ENCODE results near the gene OR52I2.
A peak's percentile ranks its signal among the peaks of the same experiment; 100 is the strongest.

OR52I2 gene
- total RNA-seq: 0 to 0.32 (median 0) reads per million in 9 experiments

- ATAC-seq (replicated peaks) (no peak), DNase-seq (no peak)
- Mint-ChIP-seq H3K4me3 (no peak within 1 kb of the TSS), H3K9me3 (no peaks in the 10 kb centered on the region), H3K27ac (no peak within 1 kb of the TSS), H3K27me3 (peaks cover 65 to 76% of the 10 kb centered on the region in 2 donors), H3K4me1 (ENCODE audit: low read depth in 2 of 2) (no peaks in the 10 kb centered on the region), H3K36me3 (ENCODE audit: insufficient read depth) (no peaks in the 10 kb centered on the region)
Observed at GRCh38 chr11:4581443-4581842, at the start of gene OR52I2. Gene OR52I2 (plus strand): TSS chr11:4581743.

- Mint-ChIP-seq H3K36me3 (ENCODE audit: insufficient read depth) (no peaks in the 10 kb centered on the region), H3K27ac (no peak overlapping the region), H3K9me3 (no peaks in the 10 kb centered on the region), H3K27me3 (peaks cover 24 to 63% of the 10 kb centered on the region in 2 donors), H3K4me1 (ENCODE audit: low read depth in 2 of 2) (no peaks in the 10 kb centered on the region), H3K4me3 (no peak overlapping the region)
- DNase-seq (peak; percentile 11 to 43 (median 27)), ATAC-seq (replicated peaks) (peak; percentile 37)
Observed at GRCh38 chr11:4539603-4540219, 41.8 kb upstream of the OR52I2 start.

GRCh38 chr11:4541071-4541470, 40.5 kb upstream of the OR52I2 start:
- Mint-ChIP-seq H3K4me3 (no peak overlapping the region), H3K9me3 (no peaks in the 10 kb centered on the region), H3K27ac (no peak overlapping the region), H3K27me3 (peaks cover 33 to 67% of the 10 kb centered on the region in 2 donors), H3K4me1 (ENCODE audit: low read depth in 2 of 2) (no peaks in the 10 kb centered on the region), H3K36me3 (ENCODE audit: insufficient read depth) (no peaks in the 10 kb centered on the region)
- ATAC-seq (replicated peaks) (no peak), DNase-seq (no peak)

- Mint-ChIP-seq H3K27me3 (peaks cover 34 to 53% of the 10 kb centered on the region in 2 donors), H3K27ac (no peak overlapping the region), H3K9me3 (no peaks in the 10 kb centered on the region), H3K4me3 (no peak overlapping the region), H3K4me1 (ENCODE audit: low read depth in 2 of 2) (no peaks in the 10 kb centered on the region), H3K36me3 (ENCODE audit: insufficient read depth) (no peaks in the 10 kb centered on the region)
- no peak for DNase-seq
- ATAC-seq (replicated peaks): no peak
Observed at GRCh38 chr11:4543561-4543960, 38.0 kb upstream of the OR52I2 start.

GRCh38 chr11:4544891-4545290, 36.7 kb upstream of the OR52I2 start, which contains the start of gene OR52M1:
Gene OR52M1 (plus strand): TSS chr11:4545191. CDS start chr11:4545191, 0 bp downstream.
- H3K4me3 Mint-ChIP-seq: no peak within 1 kb of the TSS
- no peak within 1 kb of the TSS for H3K27ac Mint-ChIP-seq
- H3K9me3 Mint-ChIP-seq: no peaks in the 10 kb centered on the region

GRCh38 chr11:4546878-4547277, 34.7 kb upstream of the OR52I2 start:
- Mint-ChIP-seq H3K4me1 (ENCODE audit: low read depth in 2 of 2) (no peaks in the 10 kb centered on the region), H3K27ac (no peak overlapping the region), H3K27me3 (peaks cover 29 to 53% of the 10 kb centered on the region in 2 donors), H3K4me3 (no peak overlapping the region), H3K36me3 (ENCODE audit: insufficient read depth) (no peaks in the 10 kb centered on the region), H3K9me3 (no peaks in the 10 kb centered on the region)
- no peak for DNase-seq
- ATAC-seq (replicated peaks): no peak

More at GRCh38 chr11:4544891-4545290, 36.7 kb upstream of the OR52I2 start, which contains the start of gene OR52M1:
- Mint-ChIP-seq H3K27me3 (peaks cover 34 to 54% of the 10 kb centered on the region in 2 donors), H3K36me3 (ENCODE audit: insufficient read depth) (no peaks in the 10 kb centered on the region), H3K4me1 (ENCODE audit: low read depth in 2 of 2) (no peaks in the 10 kb centered on the region)
- ATAC-seq (replicated peaks): no peak
- DNase-seq: no peak

GRCh38 chr11:4547416-4547815, 34.1 kb upstream of the OR52I2 start:
- Mint-ChIP-seq H3K36me3 (ENCODE audit: insufficient read depth) (no peaks in the 10 kb centered on the region), H3K4me3 (no peak overlapping the region), H3K4me1 (ENCODE audit: low read depth in 2 of 2) (no peaks in the 10 kb centered on the region), H3K27ac (no peak overlapping the region), H3K9me3 (no peaks in the 10 kb centered on the region), H3K27me3 (peaks cover 25 to 52% of the 10 kb centered on the region in 2 donors)
- DNase-seq (no peak), ATAC-seq (replicated peaks) (no peak)

- Mint-ChIP-seq H3K4me3 (no peak overlapping the region), H3K9me3 (no peaks in the 10 kb centered on the region), H3K36me3 (ENCODE audit: insufficient read depth) (no peaks in the 10 kb centered on the region), H3K27ac (no peak overlapping the region), H3K4me1 (ENCODE audit: low read depth in 2 of 2) (no peaks in the 10 kb centered on the region), H3K27me3 (peaks cover 39 to 66% of the 10 kb centered on the region in 2 donors)
- ATAC-seq (replicated peaks) (no peak), DNase-seq (no peak)
Observed at GRCh38 chr11:4551346-4551979, 30.1 kb upstream of the OR52I2 start.

- Mint-ChIP-seq H3K36me3 (ENCODE audit: insufficient read depth) (no peaks in the 10 kb centered on the region), H3K4me1 (ENCODE audit: low read depth in 2 of 2) (no peaks in the 10 kb centered on the region), H3K27me3 (peaks cover 35 to 60% of the 10 kb centered on the region in 2 donors), H3K27ac (no peak overlapping the region), H3K9me3 (peaks cover 0 to 4% of the 10 kb centered on the region in 2 donors), H3K4me3 (no peak overlapping the region)
- no peak for ATAC-seq (replicated peaks)
- no peak for DNase-seq
Observed at GRCh38 chr11:4559527-4560440, 21.8 kb upstream of the OR52I2 start.

- Mint-ChIP-seq H3K4me3 (no peak overlapping the region), H3K27me3 (peaks cover 31 to 54% of the 10 kb centered on the region in 2 donors), H3K27ac (no peak overlapping the region), H3K9me3 (peaks cover 0 to 4% of the 10 kb centered on the region in 2 donors), H3K36me3 (ENCODE audit: insufficient read depth) (no peaks in the 10 kb centered on the region), H3K4me1 (ENCODE audit: low read depth in 2 of 2) (no peaks in the 10 kb centered on the region)
- ATAC-seq (replicated peaks) (no peak), DNase-seq (no peak)
Observed at GRCh38 chr11:4560467-4560866, 21.1 kb upstream of the OR52I2 start.

- H3K4me3 Mint-ChIP-seq: no peak overlapping the region
- no peak overlapping the region for H3K27ac Mint-ChIP-seq
- H3K36me3 Mint-ChIP-seq (ENCODE audit: insufficient read depth): no peaks in the 10 kb centered on the region
- H3K27me3 Mint-ChIP-seq: peaks cover 27 to 32% of the 10 kb centered on the region in 2 donors
- no peak for DNase-seq
- H3K4me1 Mint-ChIP-seq (ENCODE audit: low read depth in 2 of 2): no peaks in the 10 kb centered on the region
- no peak for ATAC-seq (replicated peaks)
- H3K9me3 Mint-ChIP-seq: peaks cover 0 to 4% of the 10 kb centered on the region in 2 donors
Observed at GRCh38 chr11:4565371-4565770, 16.2 kb upstream of the OR52I2 start.

GRCh38 chr11:4569075-4569474, 12.5 kb upstream of the OR52I2 start:
- ATAC-seq (replicated peaks): no peak
- H3K36me3 Mint-ChIP-seq (ENCODE audit: insufficient read depth): no peaks in the 10 kb centered on the region

GRCh38 chr11:4576880-4577279, 4.7 kb upstream of the OR52I2 start:
- no peak overlapping the region for H3K4me3 Mint-ChIP-seq
- no peaks in the 10 kb centered on the region for H3K36me3 Mint-ChIP-seq (ENCODE audit: insufficient read depth)
- no peak for DNase-seq
- H3K27ac Mint-ChIP-seq: no peak overlapping the region
- no peaks in the 10 kb centered on the region for H3K9me3 Mint-ChIP-seq
- H3K4me1 Mint-ChIP-seq (ENCODE audit: low read depth in 2 of 2): no peaks in the 10 kb centered on the region
- no peak for ATAC-seq (replicated peaks)
- H3K27me3 Mint-ChIP-seq: peaks cover 56 to 75% of the 10 kb centered on the region in 2 donors

More at GRCh38 chr11:4569075-4569474, 12.5 kb upstream of the OR52I2 start:
- no peak for DNase-seq
- H3K27ac Mint-ChIP-seq: no peak overlapping the region
- H3K4me1 Mint-ChIP-seq (ENCODE audit: low read depth in 2 of 2): no peaks in the 10 kb centered on the region
- peaks cover 11 to 23% of the 10 kb centered on the region in 2 donors for H3K27me3 Mint-ChIP-seq
- peaks cover 0 to under 1% of the 10 kb centered on the region in 2 donors for H3K9me3 Mint-ChIP-seq
- H3K4me3 Mint-ChIP-seq: no peak overlapping the region

Measured in effector memory CD8-positive, alpha-beta T cell (primary cell).